Activated CD8-positive, alpha-beta memory T cell treated with anti-CD3 and anti-CD28 coated beads for 48 hours (primary cell): Measurements from ENCODE around the gene FAM76B.
"Not testable (repeated sequence)": the region's sequence is repeated elsewhere in the genome, so short reads cannot be mapped to it uniquely, and the experiment has no call there.

ENCODE experiments used
- DNase-seq, 3 experiments: peaks; one replicate each; pipeline ENCODE4 v3.0.0-alpha.2; 2020; ENCODE audit warnings: low read depth in 2 of 3, low spot score in 2 of 3

The FAM76B gene

GRCh38 chr11:95789506-95790122, at the start of gene FAM76B:
Gene FAM76B (minus strand): TSS chr11:95789782. CDS start chr11:95789478, 304 bp downstream.
- peak; percentile 77 to 95 (median 88) for DNase-seq

- DNase-seq = peak in 2 of 3 experiments; percentile 4 to 5
Measured at GRCh38 chr11:95835768-95836488, 46.3 kb upstream of the FAM76B start.

- no peak for DNase-seq
Measured at GRCh38 chr11:95835351-95835750, 45.8 kb upstream of the FAM76B start.

- no peak for DNase-seq
Measured at GRCh38 chr11:95833378-95833777, 43.8 kb upstream of the FAM76B start.

- DNase-seq = no peak
Measured at GRCh38 chr11:95832763-95833162, 43.2 kb upstream of the FAM76B start.

- no peak for DNase-seq
Measured at GRCh38 chr11:95831198-95831883, 41.8 kb upstream of the FAM76B start.

GRCh38 chr11:95829580-95830259, 40.1 kb upstream of the FAM76B start:
- DNase-seq = no peak

GRCh38 chr11:95827696-95828095, 38.1 kb upstream of the FAM76B start:
- DNase-seq = no peak

GRCh38 chr11:95821640-95822039, 32.1 kb upstream of the FAM76B start:
- no peak for DNase-seq

GRCh38 chr11:95816037-95816436, 26.5 kb upstream of the FAM76B start:
- no peak for DNase-seq

- not testable (repeated sequence) for DNase-seq
Measured at GRCh38 chr11:95811052-95811451, 21.5 kb upstream of the FAM76B start.

GRCh38 chr11:95806464-95806863, 16.9 kb upstream of the FAM76B start:
- not testable (repeated sequence) for DNase-seq

GRCh38 chr11:95805869-95806268, 16.3 kb upstream of the FAM76B start:
- DNase-seq = no peak

GRCh38 chr11:95803973-95804372, 14.4 kb upstream of the FAM76B start:
- no peak for DNase-seq

GRCh38 chr11:95802806-95803205, 13.2 kb upstream of the FAM76B start:
- no peak for DNase-seq

- DNase-seq = no peak
Measured at GRCh38 chr11:95800438-95800837, 10.9 kb upstream of the FAM76B start.

GRCh38 chr11:95799546-95799945, 10.0 kb upstream of the FAM76B start:
- DNase-seq = no peak

GRCh38 chr11:95796501-95796900, 6.9 kb upstream of the FAM76B start:
- no peak for DNase-seq

GRCh38 chr11:95795627-95796295, 6.2 kb upstream of the FAM76B start:
- DNase-seq = no peak

- no peak for DNase-seq
Measured at GRCh38 chr11:95794086-95794485, 4.5 kb upstream of the FAM76B start.

GRCh38 chr11:95793116-95793515, 3.5 kb upstream of the FAM76B start:
- no peak for DNase-seq
